ENCODE results near the gene IGLL5. TPM values are rescaled to one million over a fixed set of nuclear protein-coding genes. Genes with fewer than 3 reads are reported as not detected.

IGLL5 gene
- total and polyA plus RNA-seq, 9 of the 15 experiments (the other 6 are each of a cell fraction or from before 2014, with no cell fraction given), result not detected

DNA sequence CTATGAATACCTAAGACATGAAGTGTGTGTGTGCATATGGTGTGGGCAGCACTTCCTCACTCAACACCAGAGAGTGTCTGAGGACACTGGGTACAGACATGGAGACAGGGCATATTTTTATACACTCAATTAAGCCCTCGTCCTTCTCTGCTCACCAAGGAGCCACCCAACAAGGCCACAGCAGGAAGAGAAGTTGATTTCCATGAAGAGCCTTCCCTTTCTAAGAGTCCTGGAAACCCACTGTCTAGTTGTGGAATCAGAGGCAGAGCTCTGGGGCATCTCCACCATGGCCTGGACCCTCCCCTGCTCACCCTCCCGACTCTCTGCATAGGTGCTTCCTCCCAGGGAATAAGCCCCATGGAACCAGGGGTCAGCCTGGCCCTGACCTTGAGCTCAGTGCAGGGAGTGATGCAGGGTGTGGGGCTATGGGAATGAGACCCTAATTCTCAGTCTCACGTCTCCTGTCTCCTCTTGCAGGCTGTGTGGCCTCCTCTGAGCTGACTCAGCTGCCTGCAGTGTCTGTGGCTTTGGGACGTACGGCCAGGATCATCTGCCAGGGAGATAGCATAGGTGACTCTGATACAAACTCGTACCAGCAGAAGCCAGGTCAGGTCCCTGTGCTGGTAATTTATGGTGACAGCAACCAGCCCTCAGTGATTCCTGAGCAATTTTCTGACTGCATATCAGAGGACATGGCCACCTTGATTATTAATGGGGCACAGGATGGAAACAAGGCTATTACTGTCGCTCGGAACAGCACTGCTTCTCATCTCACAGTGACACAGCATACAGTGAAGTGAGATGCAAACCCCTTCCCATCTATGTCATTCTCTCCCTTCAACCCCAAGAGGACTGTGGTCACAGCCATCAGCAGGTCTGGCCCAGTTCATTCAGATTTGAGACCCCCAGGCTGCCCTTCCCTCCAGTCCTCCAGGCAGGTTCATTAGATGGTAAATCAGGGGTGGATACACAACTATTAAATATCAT is 14.6 kb upstream of the IGLL5 start:
- Histone ChIP-seq H3K36me3 (ENCODE audit: control insufficient read depth, insufficient read depth, low read length) (no peaks in the 10 kb centered on the region), H2AFZ (ENCODE audit: low read depth, low read length) (no peak overlapping the region), H3K4me3 (no peak overlapping the region), H3K9me3 (replicated peaks; ENCODE audit: control insufficient read depth, insufficient read depth, low read depth, low read length) (no peaks in the 10 kb centered on the region), H3K9me1 (ENCODE audit: control insufficient read depth, insufficient read depth, low read length) (peaks cover 4% of the 10 kb centered on the region), H3K27ac (ENCODE audit: extremely low read depth, low read depth, low read length) (no peak overlapping the region), H4K20me1 (replicated peaks; ENCODE audit: control insufficient read depth, insufficient read depth, low read length) (peaks cover 39% of the 10 kb centered on the region), H3K9ac (ENCODE audit: insufficient read depth in 1 of 2, low read depth in 2 of 2, low read length in 2 of 2) (peak overlapping the region in 1 of 2 experiments; percentile 13; a peak in 1 of 4 replicates), H3K79me2 (ENCODE audit: control insufficient read depth, insufficient read depth, low read length) (no peaks in the 10 kb centered on the region), H3K4me1 (replicated peaks in 1 of 2; ENCODE audit: control insufficient read depth in 2 of 2, insufficient read depth in 2 of 2, low read length in 2 of 2) (no peaks in the 10 kb centered on the region), H3K27me3 (ENCODE audit: control insufficient read depth in 2 of 2, insufficient read depth in 2 of 2, low read length in 2 of 2) (peaks cover 0 to 31% of the 10 kb centered on the region in 2 experiments; a peak in 3 of 5 replicates), H3K4me2 (ENCODE audit: insufficient read depth, low read length) (no peak overlapping the region)
- ATAC-seq, result no peak
- DNase-seq (ENCODE audit: extremely low read depth in 1 of 4, low spot score in 3 of 4), result peak in 2 of 4 experiments; percentile 51 to 53
- CTCF ChIA-PET (ENCODE audit: low intra/inter-chr PET ratio), result interaction anchor here (0.6 to 3.3 kb wide), 4 partner anchors 15 to 64 kb away, joined by 3 to 19 read pairs (median 4); no protein-coding TSS in a partner anchor
- no TSS peak for BruUV-seq (replicated peaks)
- WGBS (ENCODE audit: insufficient coverage, low coverage, missing lambda C conversion rate), result under 1% methylated on average over 8 of the region's 8 CpGs
- POLR2A ChIA-PET, result interaction anchor here (0.6 to 4.3 kb wide), 11 partner anchors 8 to 318 kb away, joined by 3 to 35 read pairs (median 4); no protein-coding TSS in a partner anchor
- in situ Hi-C loops (cut with MboI) (no loop called here), intact Hi-C loops (cut with micrococcal nuclease) (no loop called here)
- no peak for FAIRE-seq
- TF ChIP-seq ZNF184 (CRISPR knock-in tag; IDR thresholded peaks at IDR 0.05), result peak; percentile 52; the same call in 1 of the 2 replicates
- no peak for TF ChIP-seq TEAD2 (tag; IDR thresholded peaks at IDR 0.05)
- no peak for TF ChIP-seq ATF3 (IDR thresholded peaks at IDR 0.05)
- TF ChIP-seq ATF3 (CRISPR knock-in tag; conservative IDR thresholded peaks at IDR 0.05), result 0 out of 2 replicates have a peak, but pooled peaks have one; percentile 22
- TF ChIP-seq MLX (CRISPR knock-in tag; conservative IDR thresholded peaks at IDR 0.05), result peak in 1 of 2 experiments; percentile 86; a peak in 1 of 4 replicates
- TF ChIP-seq GTF2A2 (tag; IDR thresholded peaks at IDR 0.05), result no peak
- TF ChIP-seq GATA2 (CRISPR knock-in tag; IDR thresholded peaks at IDR 0.05), result no peak
- no peak for TF ChIP-seq ZNF584 (CRISPR knock-in tag; IDR thresholded peaks at IDR 0.05; ENCODE audit: low read depth)

All from K562 (cell line).